Neural cell (in vitro differentiated cells): ENCODE results near the gene CLIP1.

Experiments
- POLR2AphosphoS5 ChIP-seq: IDR thresholded peaks from 2 replicates; pipeline ENCODE4 v1.6.1; 2012
- TF ChIP-seq, protein P1 (sequence below): fragments of 450-650 bp; IDR thresholded peaks from 2 replicates; pipeline ENCODE4 v1.5.1; 2014; ENCODE audit warnings: antibody characterized with exemption, mild to moderate bottlenecking, moderate library complexity; ENCODE audit not compliant: poor library complexity, severe bottlenecking

DNA sequence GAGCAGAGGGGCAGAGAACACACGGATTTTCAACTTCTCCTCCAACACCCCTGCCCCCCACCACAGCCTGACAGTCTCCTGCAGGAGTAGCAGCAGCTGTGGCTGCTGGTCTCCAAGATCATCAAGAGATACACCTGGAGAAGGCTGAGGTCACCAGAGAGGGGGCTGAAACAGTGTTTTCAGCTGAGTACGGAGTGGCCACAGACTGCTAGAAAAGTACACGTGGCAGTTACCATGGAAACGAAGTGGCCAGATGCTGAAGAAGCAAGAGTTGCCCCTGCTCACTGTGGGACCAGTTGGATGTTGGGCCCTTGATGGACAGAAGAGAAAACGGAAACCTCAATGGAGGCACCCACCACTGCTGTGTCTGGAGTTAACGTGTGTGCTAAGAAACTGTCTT, 191.7 kb downstream of the CLIP1 start:
- no peak for TF ChIP-seq POLR2AphosphoS5
- TF ChIP-seq, protein P1, sequence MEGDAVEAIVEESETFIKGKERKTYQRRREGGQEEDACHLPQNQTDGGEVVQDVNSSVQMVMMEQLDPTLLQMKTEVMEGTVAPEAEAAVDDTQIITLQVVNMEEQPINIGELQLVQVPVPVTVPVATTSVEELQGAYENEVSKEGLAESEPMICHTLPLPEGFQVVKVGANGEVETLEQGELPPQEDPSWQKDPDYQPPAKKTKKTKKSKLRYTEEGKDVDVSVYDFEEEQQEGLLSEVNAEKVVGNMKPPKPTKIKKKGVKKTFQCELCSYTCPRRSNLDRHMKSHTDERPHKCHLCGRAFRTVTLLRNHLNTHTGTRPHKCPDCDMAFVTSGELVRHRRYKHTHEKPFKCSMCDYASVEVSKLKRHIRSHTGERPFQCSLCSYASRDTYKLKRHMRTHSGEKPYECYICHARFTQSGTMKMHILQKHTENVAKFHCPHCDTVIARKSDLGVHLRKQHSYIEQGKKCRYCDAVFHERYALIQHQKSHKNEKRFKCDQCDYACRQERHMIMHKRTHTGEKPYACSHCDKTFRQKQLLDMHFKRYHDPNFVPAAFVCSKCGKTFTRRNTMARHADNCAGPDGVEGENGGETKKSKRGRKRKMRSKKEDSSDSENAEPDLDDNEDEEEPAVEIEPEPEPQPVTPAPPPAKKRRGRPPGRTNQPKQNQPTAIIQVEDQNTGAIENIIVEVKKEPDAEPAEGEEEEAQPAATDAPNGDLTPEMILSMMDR: no peak
